NCI-H524 (cell line): ENCODE results near the gene GNB1.
"Not testable (repeated sequence)": the region's sequence is repeated elsewhere in the genome, so short reads cannot be mapped to it uniquely, and the experiment has no call there.

Experiments used
- DNase-seq, 2 experiments: peaks; one replicate each; lab custom pipeline; 2025; lab: John Stamatoyannopoulos, UW

The GNB1 gene

GRCh38 chr1:1890506-1891348 is at the start of gene GNB1:
GNB1 (minus strand) TSS chr1:1891087; CDS start chr1:1825453, 65,634 bp downstream.
- peak; percentile 47 to 89 for DNase-seq

- no peak for DNase-seq
Measured at GRCh38 chr1:1940123-1940425, 49.2 kb upstream of the GNB1 start.

- no peak for DNase-seq
Measured at GRCh38 chr1:1939296-1940122, 48.6 kb upstream of the GNB1 start.

GRCh38 chr1:1938613-1939295 is 47.9 kb upstream of the GNB1 start:
- DNase-seq, result no peak

GRCh38 chr1:1938276-1938573 is 47.3 kb upstream of the GNB1 start:
- DNase-seq, result no peak

GRCh38 chr1:1937549-1938275 is 46.8 kb upstream of the GNB1 start:
- DNase-seq, result no peak

GRCh38 chr1:1937061-1937460 is 46.2 kb upstream of the GNB1 start:
- no peak for DNase-seq

- not testable (repeated sequence) for DNase-seq
Measured at GRCh38 chr1:1934848-1935247, 44.0 kb upstream of the GNB1 start.

- DNase-seq, result no peak
Measured at GRCh38 chr1:1929639-1930545, 39.0 kb upstream of the GNB1 start.

GRCh38 chr1:1929102-1929638 is 38.3 kb upstream of the GNB1 start:
- no peak for DNase-seq

- DNase-seq, result no peak
Measured at GRCh38 chr1:1928231-1929101, 37.6 kb upstream of the GNB1 start.

GRCh38 chr1:1927751-1928150 is 36.9 kb upstream of the GNB1 start:
- no peak for DNase-seq

- DNase-seq, result no peak
Measured at GRCh38 chr1:1926886-1927660, 36.2 kb upstream of the GNB1 start.

- DNase-seq, result no peak
Measured at GRCh38 chr1:1926346-1926811, 35.5 kb upstream of the GNB1 start.

GRCh38 chr1:1925437-1926345 is 34.8 kb upstream of the GNB1 start:
- no peak for DNase-seq

- DNase-seq, result no peak
Measured at GRCh38 chr1:1924849-1925248, 34.0 kb upstream of the GNB1 start.

GRCh38 chr1:1924386-1924785 is 33.5 kb upstream of the GNB1 start:
- DNase-seq, result no peak
